Prostate gland (tissue), 2 donors: ENCODE results near the gene FTL.

ENCODE experiments used
- CTCF ChIP-seq, 4 experiments: fragments of 200-600 bp in 2 of 4; fragments of 450-650 bp in 2 of 4; sonication (generic) in 2 of 4; IDR thresholded peaks; 1 replicate in 3 of 4; 2 replicates in 1 of 4; pipeline ENCODE4 v1.5.1; 2016 to 2019; ENCODE audit warnings: antibody characterized with exemption in 4 of 4, mild to moderate bottlenecking in 2 of 4, moderate library complexity in 2 of 4
- POLR2A ChIP-seq: fragments of 450-650 bp; IDR thresholded peaks from one replicate; pipeline ENCODE4 v1.6.1; 2016; ENCODE audit warnings: antibody characterized with exemption, mild to moderate bottlenecking
- POLR2AphosphoS5 ChIP-seq: sonication (generic); formaldehyde crosslinking; IDR thresholded peaks from one replicate; pipeline ENCODE4 v1.6.1; 2017; ENCODE audit warnings: antibody characterized with exemption

DNA sequence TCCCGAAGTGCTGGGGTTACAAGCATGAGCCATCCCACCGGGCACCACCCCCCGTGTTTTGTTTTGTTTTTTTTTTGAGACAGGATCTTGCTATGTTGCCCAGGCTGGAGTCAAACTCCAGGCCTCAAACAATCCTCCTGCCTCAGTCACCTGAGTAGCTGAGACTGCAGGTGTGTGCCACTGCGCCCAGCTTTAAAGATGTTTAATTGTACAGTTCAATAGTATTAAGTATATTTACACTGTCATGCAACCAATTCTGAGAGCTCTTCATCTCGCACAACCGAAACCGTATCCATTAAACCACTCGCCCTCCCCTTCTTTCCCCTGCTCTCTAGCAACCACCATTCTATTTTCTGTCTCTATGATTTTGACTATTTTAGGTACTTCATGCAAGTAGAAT is 49.4 kb upstream of the FTL start:
- TF ChIP-seq POLR2A (no peak), CTCF (IDR thresholded peaks at IDR 0.05) (no peak), POLR2AphosphoS5 (peak; percentile 61)
